HG02759 (cell line): ENCODE measurements around the gene ITCH.

Source experiments
- ATAC-seq: cut with Tn5 transposase; IDR thresholded peaks from one replicate; pipeline ENCODE4 v1.9.1; 2021; ENCODE audit warnings: mild to moderate bottlenecking, moderate library complexity; ENCODE audit not compliant: unreplicated experiment

Gene ITCH

DNA sequence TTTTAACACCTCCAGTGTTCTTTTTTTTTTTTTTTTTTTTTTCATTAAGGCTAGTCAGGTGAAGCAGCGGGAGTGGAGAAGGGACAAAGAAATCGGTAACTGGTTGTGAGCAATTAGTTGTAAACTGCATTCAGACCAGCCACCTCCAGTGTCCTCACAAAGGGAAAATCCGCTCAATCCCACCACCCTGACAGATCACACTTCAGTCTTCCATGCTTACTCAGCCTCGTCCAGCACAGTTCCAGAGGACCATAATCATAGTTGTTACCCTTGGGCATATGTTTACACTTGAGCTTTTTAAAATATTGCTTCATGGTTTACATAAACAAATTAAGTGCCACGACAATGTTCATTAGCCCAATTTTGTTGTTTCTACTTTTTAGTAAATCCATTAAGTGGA is 163.4 kb downstream of the ITCH start:
- no peak for ATAC-seq

DNA sequence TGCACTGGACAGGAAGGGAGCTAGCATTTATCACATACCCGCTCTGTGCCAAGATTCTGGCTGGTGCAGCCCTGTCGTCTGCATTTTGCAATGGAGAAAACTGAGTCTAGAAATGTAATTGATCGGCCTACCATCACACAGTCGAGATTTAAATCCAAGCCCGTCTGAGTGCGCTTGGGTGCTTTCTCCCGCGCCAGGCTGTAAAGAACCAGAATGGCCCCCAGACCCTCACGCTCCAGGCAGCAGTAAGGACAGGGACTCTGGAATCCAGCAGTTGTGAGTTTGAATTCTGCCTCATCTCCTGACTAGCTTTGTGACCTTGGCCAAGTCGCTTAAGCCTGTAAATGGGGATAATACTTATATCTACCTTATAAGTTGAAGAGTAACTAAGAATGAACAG is 163.9 kb downstream of the ITCH start:
- no peak for ATAC-seq

GRCh38 chr20:34528921-34529297 is 165.8 kb downstream of the ITCH start:
- no peak for ATAC-seq

DNA sequence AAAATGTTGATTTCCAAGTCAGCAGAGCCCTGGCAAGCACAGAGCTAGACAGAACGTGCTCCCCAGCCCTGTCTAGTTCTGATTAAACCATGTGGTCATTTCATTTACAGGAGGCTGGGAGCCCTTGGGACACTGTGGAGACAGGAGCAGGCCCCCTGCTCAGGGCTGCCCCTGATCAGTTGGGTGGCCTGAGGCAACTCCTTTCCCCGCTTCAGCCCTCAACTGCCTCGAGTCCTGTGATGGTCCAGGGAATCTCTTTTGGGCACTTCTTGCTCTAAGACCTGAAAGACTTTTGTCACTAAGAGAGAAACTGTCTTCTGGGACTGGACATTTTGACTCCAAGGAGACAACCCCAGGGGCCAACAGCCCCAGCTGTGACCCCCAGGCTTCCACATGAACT is 166.7 kb downstream of the ITCH start:
- ATAC-seq, result no peak

GRCh38 chr20:34530342-34530741 is 167.3 kb downstream of the ITCH start:
- ATAC-seq, result no peak

DNA sequence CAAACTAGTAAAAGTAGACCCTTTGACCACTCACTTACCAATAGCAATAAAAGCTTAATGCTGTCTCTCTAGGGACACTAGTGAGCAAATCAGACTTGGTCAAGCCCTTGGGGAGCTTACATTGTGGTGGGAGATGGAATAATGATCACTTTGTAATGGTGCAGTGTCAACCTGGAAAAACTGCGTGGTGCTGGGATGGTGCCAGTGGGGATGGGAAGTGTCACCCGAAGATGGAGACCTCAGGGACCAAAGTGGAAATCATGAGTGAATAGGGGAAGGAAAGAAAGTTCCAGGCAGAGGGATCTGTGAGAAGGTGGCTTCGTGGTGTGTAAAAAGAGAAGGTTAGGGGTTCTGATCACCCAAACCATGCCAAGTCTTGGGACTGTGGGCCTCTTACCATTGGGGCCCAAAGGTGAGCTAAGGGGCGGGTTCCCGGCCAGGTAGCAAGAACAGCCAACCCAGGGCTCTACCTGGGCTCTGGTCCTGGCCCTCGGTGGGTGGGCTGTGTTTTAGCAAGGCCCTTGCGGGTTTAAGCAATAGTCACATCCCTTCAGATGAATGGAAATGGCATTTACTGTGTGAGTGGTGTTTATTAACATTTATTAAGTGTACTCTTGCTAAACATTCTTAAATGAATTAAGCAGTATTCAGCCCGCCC is 168.7 kb downstream of the ITCH start:
- no peak for ATAC-seq

DNA sequence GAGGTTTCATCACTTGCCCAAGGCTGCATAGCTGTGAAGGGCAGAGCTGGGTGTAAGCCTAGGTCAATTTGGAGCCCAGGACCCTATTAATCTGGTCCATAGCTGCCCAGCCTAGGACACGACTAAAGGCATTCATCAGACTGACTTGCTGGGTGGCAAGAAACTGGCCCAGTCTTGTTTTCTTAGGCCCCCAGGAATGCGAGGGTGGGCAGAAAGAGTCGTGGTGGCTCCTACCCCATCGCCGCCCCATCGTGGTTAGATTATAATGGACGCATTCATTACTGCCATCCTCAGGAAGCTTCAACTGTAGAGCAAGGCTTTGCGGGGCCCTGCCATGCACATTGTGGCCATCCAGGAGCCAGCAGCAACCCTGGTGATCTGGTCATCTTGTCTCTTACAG is 169.2 kb downstream of the ITCH start:
- no peak for ATAC-seq

DNA sequence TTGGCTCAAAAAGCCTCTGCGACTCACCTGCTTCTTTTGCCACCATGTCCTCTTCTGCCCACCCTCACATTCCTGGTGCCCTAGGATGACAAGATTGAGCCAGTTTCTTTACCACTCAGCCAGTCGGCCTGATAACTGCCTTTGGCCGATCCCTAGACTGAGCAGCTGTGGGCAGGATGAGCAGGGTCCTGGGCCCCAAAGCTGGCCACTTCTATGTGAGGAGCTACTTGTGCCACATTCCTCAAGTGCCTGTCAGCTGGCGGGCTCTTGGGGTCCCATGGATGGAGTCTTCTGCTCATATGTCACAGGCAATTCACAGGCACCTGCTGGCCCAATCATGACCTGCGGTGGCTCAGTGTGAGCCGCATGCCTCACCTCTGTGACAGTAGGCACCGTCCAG is 169.7 kb downstream of the ITCH start:
- no peak for ATAC-seq

DNA sequence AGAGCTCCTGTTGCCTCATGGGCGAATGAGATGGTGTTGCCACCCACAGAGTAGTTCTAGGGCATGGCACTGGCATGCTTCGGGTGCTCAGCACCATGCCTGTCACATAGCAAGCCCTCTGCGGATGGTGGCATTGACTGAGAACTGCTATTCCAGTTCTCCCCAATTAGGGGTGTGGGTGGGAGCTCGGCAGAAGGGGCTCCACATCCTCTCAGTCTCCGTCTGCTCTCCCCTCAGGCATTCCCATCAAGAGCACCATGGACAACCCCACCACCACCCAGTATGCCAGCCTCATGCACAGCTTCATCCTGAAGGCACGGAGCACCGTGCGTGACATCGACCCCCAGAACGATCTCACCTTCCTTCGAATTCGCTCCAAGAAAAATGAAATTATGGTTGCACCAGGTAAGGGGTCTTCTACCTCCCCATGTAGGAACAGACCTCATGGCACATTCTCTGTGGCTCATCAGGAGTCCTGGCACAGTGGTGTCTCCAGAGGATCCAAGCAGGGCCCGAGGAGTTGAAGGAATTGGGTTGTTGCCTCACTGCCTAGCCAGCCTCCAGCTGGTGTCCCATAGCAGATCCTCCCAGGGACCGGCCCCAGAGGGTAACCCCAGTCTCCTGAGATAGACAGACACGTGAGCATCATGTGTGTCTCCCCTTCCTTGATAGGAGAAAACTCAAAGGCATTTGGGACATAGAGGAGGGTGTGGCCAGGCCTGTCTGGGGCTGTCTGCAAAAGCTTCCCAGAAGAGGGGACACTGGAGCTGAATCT is 171.5 kb downstream of the ITCH start:
- ATAC-seq, result no peak

DNA sequence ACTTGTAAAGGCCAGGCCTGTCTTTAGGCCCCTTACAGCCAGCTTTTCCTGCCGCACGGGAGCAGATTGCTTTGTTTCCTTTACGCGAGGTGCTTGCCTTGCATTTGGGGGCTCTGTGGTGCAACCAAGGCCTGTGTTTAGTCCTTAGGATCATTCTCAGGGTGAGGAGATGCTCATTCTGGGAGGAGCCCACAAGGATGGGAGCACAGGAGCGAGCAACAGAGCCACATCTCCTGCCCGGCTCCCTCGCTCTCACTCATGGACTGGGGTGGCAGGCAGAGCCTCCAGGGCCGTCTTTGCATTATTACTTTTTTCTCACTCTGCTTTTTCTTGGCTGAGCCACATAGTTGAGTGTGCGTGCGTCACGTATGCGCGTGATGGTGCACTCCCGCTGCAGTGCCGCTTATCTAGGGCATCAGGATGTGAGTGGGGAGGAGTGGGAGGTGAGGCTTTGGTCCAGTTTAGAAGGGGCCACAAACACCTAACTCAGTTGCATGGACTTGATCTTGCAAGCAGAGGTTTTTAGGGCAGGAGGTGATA is 172.3 kb downstream of the ITCH start:
- no peak for ATAC-seq

GRCh38 chr20:34535857-34536256 is 172.8 kb downstream of the ITCH start:
- no peak for ATAC-seq

- ATAC-seq, result no peak
Measured at GRCh38 chr20:34536798-34537394, 173.8 kb downstream of the ITCH start.

DNA sequence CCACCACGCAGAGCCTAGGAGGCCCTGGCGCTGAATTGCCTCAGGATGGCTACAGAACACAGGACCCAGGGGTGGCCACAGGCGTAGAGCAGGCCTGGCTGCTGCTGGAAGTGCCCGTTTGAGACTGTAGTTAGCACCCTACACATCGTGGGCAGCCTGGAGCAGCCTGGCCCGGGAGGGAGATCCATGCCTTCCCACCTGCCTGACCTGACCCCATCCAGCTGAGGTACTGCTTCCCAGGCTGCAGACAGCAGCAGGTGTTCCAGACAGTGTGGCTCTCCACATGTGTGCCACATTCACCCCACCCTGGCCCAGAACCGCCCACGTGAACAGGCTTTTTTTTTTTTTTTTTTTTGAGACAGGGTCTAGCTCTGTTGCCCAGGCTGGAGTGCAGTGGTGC is 174.6 kb downstream of the ITCH start:
- ATAC-seq, result no peak

GRCh38 chr20:34538671-34539123 is 175.6 kb downstream of the ITCH start:
- ATAC-seq, result no peak

- ATAC-seq, result no peak
Measured at GRCh38 chr20:34539756-34540155, 176.7 kb downstream of the ITCH start.

GRCh38 chr20:34540596-34541263 is 177.7 kb downstream of the ITCH start:
- no peak for ATAC-seq

DNA sequence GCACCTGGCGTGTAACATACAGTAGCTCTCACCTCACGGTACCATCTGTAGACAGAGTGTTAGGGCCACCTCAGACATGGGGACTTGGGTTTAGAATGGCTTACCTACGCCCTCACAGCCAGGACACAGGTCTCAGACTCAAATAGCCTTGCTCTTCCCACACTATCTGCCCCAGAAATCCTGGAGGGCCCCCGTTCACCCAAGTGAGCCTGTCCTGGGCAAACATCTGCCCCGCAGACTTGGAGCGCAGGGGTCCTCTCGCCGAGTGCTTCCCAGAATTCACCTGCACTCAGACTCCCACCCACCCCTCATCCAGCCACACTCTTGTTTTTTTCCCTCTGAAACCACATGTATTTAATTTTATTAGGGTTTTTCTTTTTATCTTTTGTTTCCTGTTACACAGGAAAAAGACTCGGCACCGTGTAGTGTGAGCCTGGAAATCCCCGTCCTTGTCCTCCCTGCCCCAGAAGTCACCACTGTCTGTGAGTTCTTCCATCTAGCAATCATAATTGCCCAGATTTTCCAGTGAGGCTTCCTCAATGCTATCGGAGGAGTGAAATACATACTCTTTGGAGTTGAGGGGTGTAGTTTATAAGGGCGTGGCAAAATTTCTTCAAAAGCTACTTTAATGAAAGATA is 178.3 kb downstream of the ITCH start:
- ATAC-seq, result no peak

GRCh38 chr20:34541917-34542316 is 178.8 kb downstream of the ITCH start:
- ATAC-seq, result no peak

DNA sequence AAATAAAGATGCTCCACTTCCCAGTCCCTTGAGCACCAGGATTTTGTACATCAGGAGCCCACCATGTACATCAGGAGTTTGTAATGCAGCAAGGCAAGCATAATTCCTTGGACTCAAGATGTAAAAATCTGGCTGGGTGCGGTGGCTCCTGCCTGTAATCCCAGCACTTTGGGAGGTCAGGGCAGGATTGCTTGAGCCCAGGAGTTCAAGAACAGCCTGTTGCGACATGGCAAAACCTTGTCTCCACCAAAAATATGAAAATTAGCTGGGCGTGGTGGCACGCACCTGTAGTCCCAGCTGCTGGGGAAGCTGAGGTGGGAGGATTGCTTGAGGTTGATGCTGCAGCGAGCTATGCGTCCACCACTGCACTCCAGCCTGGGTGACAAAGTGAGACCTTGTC is 179.4 kb downstream of the ITCH start:
- ATAC-seq, result no peak

- no peak for ATAC-seq
Measured at GRCh38 chr20:34543463-34544056, 180.5 kb downstream of the ITCH start.
